ENCODE measurements around the gene OTUD5. TPM values are rescaled to one million over a fixed set of nuclear protein-coding genes. Genes with fewer than 3 reads are reported as not detected.
A peak's percentile ranks its signal among the peaks of the same experiment; 100 is the strongest.

Gene OTUD5
- total and polyA plus RNA-seq, 2 of the 13 experiments (the other 11 are each of a cell fraction or from before 2014, with no cell fraction given): 18.4 to 42.2 TPM

- no peak for TF ChIP-seq TAF1 (CRISPR knock-in tag; IDR thresholded peaks at IDR 0.05)
- TF ChIP-seq ZFP37 (CRISPR knock-in tag; IDR thresholded peaks at IDR 0.05; ENCODE audit: borderline replicate concordance): no peak
- TF ChIP-seq ZNF17 (CRISPR knock-in tag; IDR thresholded peaks at IDR 0.05): no peak
- no peak for TF ChIP-seq RNF2 (conservative IDR thresholded peaks at IDR 0.05; ENCODE audit: low read depth)
- TF ChIP-seq GATAD1 (CRISPR knock-in tag; IDR thresholded peaks at IDR 0.05): peak; percentile 85
- TF ChIP-seq ZFYVE20 (CRISPR knock-in tag; IDR thresholded peaks at IDR 0.05; ENCODE audit: borderline replicate concordance, low read depth): no peak
- no peak for TF ChIP-seq GFI1 (CRISPR knock-in tag; IDR thresholded peaks at IDR 0.05; ENCODE audit: borderline replicate concordance)
- no peak for TF ChIP-seq ZNF720 (CRISPR knock-in tag; IDR thresholded peaks at IDR 0.05)
- TF ChIP-seq DMTF1 (CRISPR knock-in tag; IDR thresholded peaks at IDR 0.05): 0 out of 2 replicates have a peak, but pooled peaks have one; percentile 3
- TF ChIP-seq ZZZ3 (CRISPR knock-in tag; IDR thresholded peaks at IDR 0.05; ENCODE audit: borderline replicate concordance): no peak
- no peak for TF ChIP-seq MIXL1 (CRISPR knock-in tag; IDR thresholded peaks at IDR 0.05)
- no peak for TF ChIP-seq ZNF556 (CRISPR knock-in tag; IDR thresholded peaks at IDR 0.05; ENCODE audit: borderline replicate concordance)
- TF ChIP-seq IKZF5 (CRISPR knock-in tag; IDR thresholded peaks at IDR 0.05): peak; percentile 49; the same call in 1 of the 2 replicates
- no peak for TF ChIP-seq ZNF234 (CRISPR knock-in tag; conservative IDR thresholded peaks at IDR 0.05)
- TF ChIP-seq TRIM22 (IDR thresholded peaks at IDR 0.05): no peak
- TF ChIP-seq TOPORS (CRISPR knock-in tag; IDR thresholded peaks at IDR 0.05): no peak
- no peak for TF ChIP-seq BRF2 (CRISPR knock-in tag; IDR thresholded peaks at IDR 0.05)
- no peak for TF ChIP-seq PAXIP1 (CRISPR knock-in tag; conservative IDR thresholded peaks at IDR 0.05)
- TF ChIP-seq REPIN1 (CRISPR knock-in tag; IDR thresholded peaks at IDR 0.05; ENCODE audit: borderline replicate concordance, low read depth): no peak
- no peak for TF ChIP-seq ZNF260 (CRISPR knock-in tag; IDR thresholded peaks at IDR 0.05; ENCODE audit: borderline replicate concordance, low read depth)
These were observed 624 bp upstream of the OTUD5 start (continued) for GRCh38 chrX:48957827-48958634.
